Measurements from ENCODE around the gene THAP7.

DNA sequence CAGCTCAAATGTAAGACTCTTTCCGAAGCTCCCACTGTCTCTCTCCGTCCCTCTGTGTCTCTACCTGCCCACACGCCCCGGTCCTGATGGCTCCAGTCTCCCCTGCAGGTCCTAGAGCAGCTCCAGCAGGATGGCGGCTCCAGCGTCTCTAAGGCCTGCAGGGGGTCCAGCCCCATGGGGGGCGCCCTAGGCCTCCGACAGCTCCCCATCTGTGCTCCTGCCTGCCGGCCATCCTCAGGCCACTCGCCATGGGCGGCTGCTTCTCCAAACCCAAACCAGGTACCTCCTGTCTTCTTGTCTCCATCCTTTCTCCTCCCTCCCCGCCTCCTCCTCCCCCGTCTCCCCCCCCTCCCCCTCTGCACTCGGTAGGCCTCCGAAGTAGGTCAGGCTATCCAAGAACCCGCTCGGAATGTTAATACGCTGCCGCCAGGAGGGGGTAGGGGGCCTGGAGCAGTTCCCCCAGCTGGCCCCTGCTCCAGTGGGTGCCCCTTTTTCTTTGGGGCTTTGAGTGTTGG is 34.2 kb downstream of the THAP7 start:
- TF ChIP-seq, protein P1, sequence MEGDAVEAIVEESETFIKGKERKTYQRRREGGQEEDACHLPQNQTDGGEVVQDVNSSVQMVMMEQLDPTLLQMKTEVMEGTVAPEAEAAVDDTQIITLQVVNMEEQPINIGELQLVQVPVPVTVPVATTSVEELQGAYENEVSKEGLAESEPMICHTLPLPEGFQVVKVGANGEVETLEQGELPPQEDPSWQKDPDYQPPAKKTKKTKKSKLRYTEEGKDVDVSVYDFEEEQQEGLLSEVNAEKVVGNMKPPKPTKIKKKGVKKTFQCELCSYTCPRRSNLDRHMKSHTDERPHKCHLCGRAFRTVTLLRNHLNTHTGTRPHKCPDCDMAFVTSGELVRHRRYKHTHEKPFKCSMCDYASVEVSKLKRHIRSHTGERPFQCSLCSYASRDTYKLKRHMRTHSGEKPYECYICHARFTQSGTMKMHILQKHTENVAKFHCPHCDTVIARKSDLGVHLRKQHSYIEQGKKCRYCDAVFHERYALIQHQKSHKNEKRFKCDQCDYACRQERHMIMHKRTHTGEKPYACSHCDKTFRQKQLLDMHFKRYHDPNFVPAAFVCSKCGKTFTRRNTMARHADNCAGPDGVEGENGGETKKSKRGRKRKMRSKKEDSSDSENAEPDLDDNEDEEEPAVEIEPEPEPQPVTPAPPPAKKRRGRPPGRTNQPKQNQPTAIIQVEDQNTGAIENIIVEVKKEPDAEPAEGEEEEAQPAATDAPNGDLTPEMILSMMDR (IDR thresholded peaks at IDR 0.05): no peak
- TF ChIP-seq EP300 (IDR thresholded peaks at IDR 0.05) (no peak), POLR2A (IDR thresholded peaks at IDR 0.05) (no peak), POLR2AphosphoS5 (IDR thresholded peaks at IDR 0.05) (no peak)

Data from suprapubic skin (tissue), 4 donors.